GM12864 (cell line): ENCODE results near the gene AHSG.
"Not testable (repeated sequence)": the region's sequence is repeated elsewhere in the genome, so short reads cannot be mapped to it uniquely, and the experiment has no call there.

Source experiments
- DNase-seq: peaks from one replicate; pipeline ENCODE4 v3.0.0-alpha.2; 2011; ENCODE audit warnings: low read depth
- H3K4me3 ChIP-seq: 2 replicates; pipeline ENCODE4 v1.5.1; 2011; ENCODE audit warnings: mild to moderate bottlenecking, low read depth, low read length, control low read depth
- CTCF ChIP-seq: IDR thresholded peaks from 2 replicates; pipeline ENCODE4 v1.5.1; 2011; ENCODE audit warnings: low read depth, mild to moderate bottlenecking, moderate library complexity, low read length, control low read depth, inconsistent platforms; ENCODE audit errors: missing control alignments

The AHSG gene, protein sequence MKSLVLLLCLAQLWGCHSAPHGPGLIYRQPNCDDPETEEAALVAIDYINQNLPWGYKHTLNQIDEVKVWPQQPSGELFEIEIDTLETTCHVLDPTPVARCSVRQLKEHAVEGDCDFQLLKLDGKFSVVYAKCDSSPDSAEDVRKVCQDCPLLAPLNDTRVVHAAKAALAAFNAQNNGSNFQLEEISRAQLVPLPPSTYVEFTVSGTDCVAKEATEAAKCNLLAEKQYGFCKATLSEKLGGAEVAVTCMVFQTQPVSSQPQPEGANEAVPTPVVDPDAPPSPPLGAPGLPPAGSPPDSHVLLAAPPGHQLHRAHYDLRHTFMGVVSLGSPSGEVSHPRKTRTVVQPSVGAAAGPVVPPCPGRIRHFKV

GRCh38 chr3:186612721-186613636 is at the start of gene AHSG:
Gene AHSG, plus strand, starts transcription at chr3:186613060. Its CDS starts 82 bp downstream, at chr3:186613142.
- TF ChIP-seq CTCF = no peak
- DNase-seq = no peak
- no peak within 1 kb of the TSS for H3K4me3 ChIP-seq

- DNase-seq = no peak
- TF ChIP-seq CTCF = no peak
- H3K4me3 ChIP-seq = no peak overlapping the region
Observed at GRCh38 chr3:186564586-186564985, 48.3 kb upstream of the AHSG start.

GRCh38 chr3:186566772-186567071 is 46.1 kb upstream of the AHSG start:
- DNase-seq = no peak
- no peak for TF ChIP-seq CTCF
- H3K4me3 ChIP-seq = peak overlapping the region; percentile 77

DNA sequence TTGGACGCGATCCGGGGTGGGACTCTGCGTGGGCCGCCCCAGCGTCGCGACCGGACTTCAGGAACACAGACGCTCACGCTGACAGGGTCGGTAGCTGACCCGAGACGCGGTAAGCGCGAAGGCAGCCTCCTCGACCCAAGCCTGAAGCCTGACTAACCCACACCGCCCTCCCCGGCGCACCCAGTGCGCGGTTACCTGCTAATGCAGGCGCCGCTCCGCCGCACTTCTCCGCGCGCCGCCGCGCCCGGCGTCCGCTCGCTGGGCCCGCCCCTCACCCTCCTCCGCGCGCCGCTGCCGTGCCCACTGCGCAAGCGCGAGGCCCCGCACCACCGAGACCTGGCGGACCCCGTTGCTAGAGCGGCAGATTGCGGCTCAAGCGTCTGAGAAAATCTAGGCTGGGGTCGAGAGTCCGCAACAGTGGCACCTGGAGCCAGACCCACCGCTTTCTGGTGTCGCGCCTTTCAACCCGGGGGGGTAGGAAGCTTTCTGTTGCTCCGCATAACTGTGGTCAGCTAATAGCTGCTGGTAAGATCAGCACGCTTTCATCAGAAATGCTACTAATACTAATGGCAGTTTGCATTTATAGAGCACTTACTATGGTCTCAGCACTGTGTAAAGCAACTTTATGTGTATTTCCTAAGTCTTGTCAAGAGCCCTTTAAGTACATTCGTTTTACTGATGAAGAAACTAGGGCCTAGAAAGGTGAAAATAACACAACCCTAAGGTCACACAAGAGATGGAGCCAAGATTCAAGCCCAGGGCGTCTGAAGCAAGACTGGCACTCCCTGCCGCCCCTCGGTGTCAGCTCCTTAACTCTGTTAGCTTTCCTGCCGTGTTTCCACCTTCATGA is 45.6 kb upstream of the AHSG start, which contains the start of gene TBCCD1:
TSS of gene TBCCD1 (minus strand) at position 268 of the 850 bp plus-strand sequence. CDS start 3,010 bp downstream, outside the sequence.
- TF ChIP-seq CTCF = no peak
- peak; percentile 73 for DNase-seq
- peak within 1 kb of the TSS; percentile 77 for H3K4me3 ChIP-seq

DNA sequence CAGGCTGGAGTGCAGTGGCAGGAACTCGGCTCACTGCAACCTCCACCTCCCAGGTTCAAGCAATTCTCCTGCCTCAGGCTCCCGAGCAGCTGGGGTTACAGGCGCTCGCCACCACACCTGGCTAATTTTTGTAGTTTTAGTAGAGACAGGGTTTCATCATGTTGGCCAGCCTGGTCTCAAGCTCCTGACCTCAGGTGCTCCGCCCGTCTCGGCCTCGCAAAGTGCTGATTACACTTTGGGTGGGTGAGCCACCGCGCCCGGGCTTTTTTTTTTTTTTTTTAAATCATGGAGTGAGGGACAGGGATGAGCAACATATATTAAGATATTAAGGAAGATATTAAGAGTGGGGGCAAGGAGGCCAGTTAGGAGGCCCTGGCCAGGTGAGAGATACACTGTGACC is 43.5 kb upstream of the AHSG start:
- H3K4me3 ChIP-seq = peak overlapping the region; percentile 81
- not testable (repeated sequence) for DNase-seq

GRCh38 chr3:186569779-186570095 is 43.1 kb upstream of the AHSG start:
- no peak for DNase-seq
- no peak for TF ChIP-seq CTCF
- H3K4me3 ChIP-seq = peak overlapping the region; percentile 81
